Measurements from ENCODE around the gene TMEM253.

DNA sequence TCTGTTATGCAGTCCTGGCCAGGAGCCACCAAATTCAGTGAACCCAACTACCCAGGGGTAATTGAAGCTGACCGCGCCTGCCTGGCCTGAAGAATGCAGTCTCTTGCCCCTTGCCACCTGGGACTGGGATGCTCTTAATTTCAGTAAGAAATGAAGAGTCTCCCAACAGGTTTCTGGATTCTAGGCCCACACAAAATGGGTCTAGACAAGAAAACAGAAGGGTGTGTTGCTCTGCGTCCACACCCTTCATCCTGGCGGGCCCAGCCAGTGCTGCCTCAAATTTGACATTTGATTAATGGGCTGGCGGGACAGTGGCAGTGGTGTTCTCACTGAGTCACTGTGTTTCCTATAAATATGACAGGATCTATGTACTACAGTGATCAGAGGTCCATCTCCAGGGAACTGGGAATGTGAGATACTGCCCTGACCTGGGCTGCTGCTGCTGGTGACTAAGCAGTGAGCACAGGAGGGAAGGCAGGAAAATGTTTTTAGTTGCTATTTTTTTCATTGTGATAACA lies 6.5 kb downstream of the TMEM253 start:
- no peak for TF ChIP-seq POLR2A (IDR thresholded peaks at IDR 0.05; ENCODE audit: low read depth, low read length)
- TF ChIP-seq TAF1 (IDR thresholded peaks at IDR 0.05; ENCODE audit: low read depth, low read length) = no peak
- no peak for TF ChIP-seq POLR2AphosphoS5 (IDR thresholded peaks at IDR 0.05; ENCODE audit: low read depth, low read length)
